GM12878 (cell line): ENCODE measurements around the gene PDGFD.

ENCODE experiments used
- CEBPB ChIP-seq, 2 experiments: fragments of 150-350 bp in 1 of 2; IDR thresholded peaks; 2 replicates each; pipeline ENCODE4 v1.6.1; 2012 to 2014; ENCODE audit warnings: low read depth in 2 of 2, low read length in 2 of 2, borderline replicate concordance in 1 of 2, inconsistent platforms in 1 of 2
- NFIC ChIP-seq: IDR thresholded peaks from 2 replicates; pipeline ENCODE4 v1.6.1; 2012; ENCODE audit warnings: low read depth, mild to moderate bottlenecking, inconsistent platforms, low read length, moderate library complexity
- POLR2AphosphoS5 ChIP-seq: IDR thresholded peaks from 2 replicates; pipeline ENCODE4 v1.6.1; 2011; ENCODE audit warnings: mild to moderate bottlenecking, low read length, inconsistent platforms
- SUZ12 ChIP-seq: fragments of 200-600 bp; sonication (generic); IDR thresholded peaks from one replicate; pipeline ENCODE4 v1.6.1; 2018; ENCODE audit warnings: antibody characterized with exemption, mild to moderate bottlenecking; ENCODE audit not compliant: unreplicated experiment
- TF ChIP-seq, protein P1 (sequence below), 3 experiments: IDR thresholded peaks in 2 of 3; conservative IDR thresholded peaks in 1 of 3; 2 replicates each; pipeline ENCODE4 v1.5.1; 2011; ENCODE audit warnings: low read depth in 3 of 3, low read length in 3 of 3, mild to moderate bottlenecking in 3 of 3, control low read depth in 2 of 3, moderate library complexity in 2 of 3, inconsistent platforms in 1 of 3, mixed read lengths in 1 of 3; ENCODE audit not compliant: control insufficient read depth in 2 of 3, insufficient read depth in 1 of 3; ENCODE audit errors: extremely low read depth in 1 of 3

DNA sequence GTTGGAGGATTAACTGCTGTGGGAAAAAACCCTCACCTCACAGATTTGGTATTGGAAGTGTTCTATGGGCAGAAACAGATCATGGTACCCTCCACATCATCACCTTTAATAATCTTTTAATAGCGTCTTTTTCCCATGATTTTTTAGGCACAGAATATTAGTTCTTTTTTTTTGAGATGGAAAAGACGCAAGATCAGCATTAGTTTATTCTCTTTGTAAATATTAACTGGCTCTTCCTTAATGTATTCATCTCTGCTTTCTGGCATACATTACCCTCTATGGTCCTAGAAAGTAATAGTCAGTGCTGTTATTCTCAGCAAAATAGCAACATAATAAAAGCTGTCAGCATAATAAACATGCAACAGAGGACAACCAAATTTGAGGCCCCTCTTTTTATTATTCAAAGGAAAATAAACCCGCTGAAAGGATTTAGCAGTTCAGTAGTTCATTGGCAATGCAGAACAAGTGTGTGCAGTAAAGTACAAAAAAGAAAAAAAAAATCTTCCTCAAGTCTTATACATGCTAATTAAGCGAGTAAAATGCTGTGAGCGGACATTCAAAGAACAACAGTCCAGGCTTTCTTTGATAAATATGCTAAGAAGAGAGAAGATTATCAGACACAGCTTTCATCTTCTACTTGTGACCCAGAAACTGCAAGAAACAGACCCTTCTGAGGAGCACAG lies 165.0 kb downstream of the PDGFD start:
- TF ChIP-seq NFIC (no peak), CEBPB (IDR thresholded peaks at IDR 0.05; ENCODE audit: borderline replicate concordance in 1 of 2, low read depth in 2 of 2, low read length in 2 of 2) (no peak), POLR2AphosphoS5 (no peak), SUZ12 (no peak)
- TF ChIP-seq, protein P1, sequence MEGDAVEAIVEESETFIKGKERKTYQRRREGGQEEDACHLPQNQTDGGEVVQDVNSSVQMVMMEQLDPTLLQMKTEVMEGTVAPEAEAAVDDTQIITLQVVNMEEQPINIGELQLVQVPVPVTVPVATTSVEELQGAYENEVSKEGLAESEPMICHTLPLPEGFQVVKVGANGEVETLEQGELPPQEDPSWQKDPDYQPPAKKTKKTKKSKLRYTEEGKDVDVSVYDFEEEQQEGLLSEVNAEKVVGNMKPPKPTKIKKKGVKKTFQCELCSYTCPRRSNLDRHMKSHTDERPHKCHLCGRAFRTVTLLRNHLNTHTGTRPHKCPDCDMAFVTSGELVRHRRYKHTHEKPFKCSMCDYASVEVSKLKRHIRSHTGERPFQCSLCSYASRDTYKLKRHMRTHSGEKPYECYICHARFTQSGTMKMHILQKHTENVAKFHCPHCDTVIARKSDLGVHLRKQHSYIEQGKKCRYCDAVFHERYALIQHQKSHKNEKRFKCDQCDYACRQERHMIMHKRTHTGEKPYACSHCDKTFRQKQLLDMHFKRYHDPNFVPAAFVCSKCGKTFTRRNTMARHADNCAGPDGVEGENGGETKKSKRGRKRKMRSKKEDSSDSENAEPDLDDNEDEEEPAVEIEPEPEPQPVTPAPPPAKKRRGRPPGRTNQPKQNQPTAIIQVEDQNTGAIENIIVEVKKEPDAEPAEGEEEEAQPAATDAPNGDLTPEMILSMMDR (IDR thresholded peaks at IDR 0.05 in 2 of 3, conservative IDR thresholded peaks at IDR 0.05 in 1 of 3; ENCODE audit: control insufficient read depth in 2 of 3, extremely low read depth in 1 of 3, insufficient read depth in 1 of 3, low read depth in 3 of 3, low read length in 3 of 3), result no peak
